Measurements from ENCODE around the gene OSBPL5.

OSBPL5 gene

GRCh38 chr11:3129591-3130268, 35.4 kb downstream of the OSBPL5 start:
- Histone ChIP-seq H3K27me3 (ENCODE audit: control insufficient read depth, low read length) (no peaks in the 10 kb centered on the region), H3K36me3 (ENCODE audit: control insufficient read depth, low read length) (no peaks in the 10 kb centered on the region), H3K4me1 (ENCODE audit: control insufficient read depth, low read length) (no peaks in the 10 kb centered on the region), H3K79me2 (ENCODE audit: control insufficient read depth, low read length) (no peaks in the 10 kb centered on the region), H3K4me2 (ENCODE audit: low read length) (no peak overlapping the region), H3F3A (ENCODE audit: control insufficient read depth, insufficient read depth) (no peaks in the 10 kb centered on the region), H3K27ac (ENCODE audit: low read depth, low read length) (no peak overlapping the region), H4K20me1 (ENCODE audit: control insufficient read depth, insufficient read depth, low read depth, low read length) (no peaks in the 10 kb centered on the region), H3K9me2 (replicated peaks; ENCODE audit: control insufficient read depth, low read length) (no peaks in the 10 kb centered on the region), H3K9me3 (ENCODE audit: control insufficient read depth, insufficient read depth, low read length) (no peaks in the 10 kb centered on the region), H3K4me3 (ENCODE audit: low read length) (no peak overlapping the region)
- TF ChIP-seq EZH2phosphoT487 (IDR thresholded peaks at IDR 0.05; ENCODE audit: borderline replicate concordance, low read length) = no peak
- no peak for TF ChIP-seq CTCF (IDR thresholded peaks at IDR 0.05; ENCODE audit: low read depth, low read length, poor library complexity, severe bottlenecking)

- Histone ChIP-seq H3K4me1 (ENCODE audit: control insufficient read depth, low read length) (no peaks in the 10 kb centered on the region), H3K4me2 (ENCODE audit: low read length) (no peak overlapping the region), H3K27me3 (ENCODE audit: control insufficient read depth, low read length) (no peaks in the 10 kb centered on the region), H3K27ac (ENCODE audit: low read depth, low read length) (no peak overlapping the region), H3F3A (ENCODE audit: control insufficient read depth, insufficient read depth) (no peaks in the 10 kb centered on the region), H3K79me2 (ENCODE audit: control insufficient read depth, low read length) (no peaks in the 10 kb centered on the region), H3K4me3 (ENCODE audit: low read length) (no peak overlapping the region), H4K20me1 (ENCODE audit: control insufficient read depth, insufficient read depth, low read depth, low read length) (no peaks in the 10 kb centered on the region), H3K36me3 (ENCODE audit: control insufficient read depth, low read length) (no peaks in the 10 kb centered on the region), H3K9me2 (replicated peaks; ENCODE audit: control insufficient read depth, low read length) (no peaks in the 10 kb centered on the region), H3K9me3 (ENCODE audit: control insufficient read depth, insufficient read depth, low read length) (no peaks in the 10 kb centered on the region)
- TF ChIP-seq CTCF (IDR thresholded peaks at IDR 0.05; ENCODE audit: low read depth, low read length, poor library complexity, severe bottlenecking) (no peak), EZH2phosphoT487 (IDR thresholded peaks at IDR 0.05; ENCODE audit: borderline replicate concordance, low read length) (no peak)
These were observed 35.9 kb downstream of the OSBPL5 start for GRCh38 chr11:3129181-3129590.

GRCh38 chr11:3128356-3129180, 36.5 kb downstream of the OSBPL5 start:
- no peaks in the 10 kb centered on the region for H3K9me2 ChIP-seq (replicated peaks; ENCODE audit: control insufficient read depth, low read length)

More at GRCh38 chr11:3128356-3129180, 36.5 kb downstream of the OSBPL5 start:
- H3K4me3 ChIP-seq (ENCODE audit: low read length) = no peak overlapping the region
- no peaks in the 10 kb centered on the region for H3K36me3 ChIP-seq (ENCODE audit: control insufficient read depth, low read length)
- no peaks in the 10 kb centered on the region for H3F3A ChIP-seq (ENCODE audit: control insufficient read depth, insufficient read depth)
- TF ChIP-seq EZH2phosphoT487 (IDR thresholded peaks at IDR 0.05; ENCODE audit: borderline replicate concordance, low read length) (no peak), CTCF (IDR thresholded peaks at IDR 0.05; ENCODE audit: low read depth, low read length, poor library complexity, severe bottlenecking) (no peak)
- H3K27me3 ChIP-seq (ENCODE audit: control insufficient read depth, low read length) = no peaks in the 10 kb centered on the region
- no peaks in the 10 kb centered on the region for H3K9me3 ChIP-seq (ENCODE audit: control insufficient read depth, insufficient read depth, low read length)
- H3K79me2 ChIP-seq (ENCODE audit: control insufficient read depth, low read length) = no peaks in the 10 kb centered on the region
- H3K4me1 ChIP-seq (ENCODE audit: control insufficient read depth, low read length) = no peaks in the 10 kb centered on the region
- no peak overlapping the region for H3K27ac ChIP-seq (ENCODE audit: low read depth, low read length)
- H3K4me2 ChIP-seq (ENCODE audit: low read length) = no peak overlapping the region
- no peaks in the 10 kb centered on the region for H4K20me1 ChIP-seq (ENCODE audit: control insufficient read depth, insufficient read depth, low read depth, low read length)
